GM23248 (cell line): ENCODE results near the gene TMEM219.

Experiments
- EZH2 ChIP-seq: fragments of 200-600 bp; sonication (generic); IDR thresholded peaks from 2 replicates; pipeline ENCODE4 v1.6.1; 2018; ENCODE audit warnings: antibody characterized with exemption, mild to moderate bottlenecking; ENCODE audit not compliant: insufficient read depth, poor library complexity, severe bottlenecking
- EZH2phosphoT487 ChIP-seq: fragments of 200-600 bp; sonication (generic); IDR thresholded peaks from 2 replicates; pipeline ENCODE4 v1.6.1; 2018; ENCODE audit warnings: antibody characterized with exemption, moderate library complexity, mild to moderate bottlenecking, low read depth; ENCODE audit not compliant: insufficient read depth

DNA sequence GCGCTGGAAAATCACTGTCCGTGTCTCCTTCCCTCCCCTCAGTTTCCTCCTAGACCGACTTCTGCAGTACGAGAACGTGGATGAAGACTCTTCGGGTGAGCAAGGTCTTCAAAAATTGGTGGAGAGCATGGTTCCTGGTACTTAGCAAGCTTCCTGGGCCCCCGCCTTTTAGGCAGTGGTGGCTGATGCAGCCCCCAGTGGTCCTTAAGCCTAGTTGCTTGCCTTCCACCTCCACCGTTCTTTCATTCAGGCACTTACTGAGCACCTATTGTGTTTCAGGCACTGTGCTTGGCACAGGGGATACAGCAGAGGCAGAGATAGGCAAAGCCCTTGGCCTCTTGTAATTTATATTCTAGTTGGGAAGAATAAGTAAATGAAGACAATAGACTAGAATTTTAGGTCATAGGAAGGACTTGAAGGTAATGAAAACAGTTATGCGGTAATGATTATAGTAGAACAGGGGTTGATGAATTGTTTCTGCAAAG, 34.9 kb downstream of the TMEM219 start:
- no peak for TF ChIP-seq EZH2
- no peak for TF ChIP-seq EZH2phosphoT487
